Endothelial cell of umbilical vein (primary cell): ENCODE data around the gene AGBL5. TPM values are rescaled to one million over a fixed set of nuclear protein-coding genes. Genes with fewer than 3 reads are reported as not detected.

Source experiments
- BruUV-seq: library from RNA; stranded (reverse); fragments of 400-500 nt; replicated peaks from 2 replicates; lab custom pipeline; 2021; lab: Mats Ljungman, UMichigan
- CTCF ChIA-PET: fragments of 300-600, 350-600 bp; sonication (Branson Sonifier 250); formaldehyde crosslinking; loops from one replicate; lab custom pipeline; 2021; ENCODE audit warnings: antibody characterized with exemption, inconsistent platforms; lab: Charles Lee
- POLR2A ChIA-PET: fragments of 300-600, 350-600 bp; sonication (Branson Sonifier 250); formaldehyde crosslinking; loops from one replicate; lab custom pipeline; 2021; ENCODE audit warnings: antibody characterized with exemption, inconsistent platforms; lab: Charles Lee
- DNase-seq: peaks from one replicate; pipeline ENCODE4 v3.0.0-alpha.2; 2011; ENCODE audit warnings: low read depth, low spot score
- FAIRE-seq: peaks from 2 replicates; lab custom pipeline; 2011; peaks lifted over from hg19 to GRCh38; lab: Jason Lieb, UNC
- H2AFZ ChIP-seq: 2 replicates; pipeline ENCODE4 v1.6.0; 2012; ENCODE audit warnings: low read depth, low read length, control low read depth, inconsistent platforms
- H3K27ac ChIP-seq: 2 replicates; pipeline ENCODE4 v1.5.1; 2011; ENCODE audit warnings: low read depth, mild to moderate bottlenecking, control low read depth, low read length, moderate library complexity; ENCODE audit not compliant: insufficient read depth
- H3K27me3 ChIP-seq, 2 experiments: 2 replicates each; pipeline versions ENCODE4 v1.6.0 to v1.6.1; 2011; ENCODE audit warnings: low read length in 2 of 2, mixed read lengths in 1 of 2; ENCODE audit not compliant: control insufficient read depth in 2 of 2, insufficient read depth in 2 of 2
- H3K36me3 ChIP-seq, 2 experiments: 2 replicates in 1 of 2; 3 replicates in 1 of 2; pipeline ENCODE4 v1.5.1; 2011; ENCODE audit warnings: low read length in 2 of 2, mild to moderate bottlenecking in 1 of 2, moderate library complexity in 1 of 2; ENCODE audit not compliant: control insufficient read depth in 2 of 2, insufficient read depth in 2 of 2; ENCODE audit errors: extremely low read depth in 1 of 2
- H3K4me1 ChIP-seq: 3 replicates; pipeline ENCODE4 v1.5.1; 2011; ENCODE audit warnings: mild to moderate bottlenecking, low read length; ENCODE audit not compliant: control insufficient read depth, insufficient read depth; ENCODE audit errors: extremely low read depth
- H3K4me2 ChIP-seq: 2 replicates; pipeline ENCODE4 v1.6.1; 2011; ENCODE audit warnings: low read length, control low read depth, mixed read lengths; ENCODE audit not compliant: insufficient read depth
- H3K4me3 ChIP-seq, 3 experiments: fragments of 200-600 bp in 1 of 3; sonication (generic), shearing (Covaris generic) in 1 of 3; replicated peaks in 1 of 3; 2 replicates each; pipeline ENCODE4 v1.5.1; 2011 to 2016; ENCODE audit warnings: control low read depth in 3 of 3, low read length in 3 of 3, mild to moderate bottlenecking in 2 of 3, inconsistent platforms in 1 of 3, low read depth in 1 of 3, moderate library complexity in 1 of 3; ENCODE audit not compliant: insufficient read depth in 1 of 3
- H3K79me2 ChIP-seq: 2 replicates; pipeline ENCODE4 v1.6.0; 2012; ENCODE audit warnings: low read length, inconsistent platforms; ENCODE audit not compliant: control insufficient read depth, insufficient read depth
- H3K9ac ChIP-seq: replicated peaks from 2 replicates; pipeline ENCODE3; 2011; ENCODE audit warnings: low read length, control low read depth; ENCODE audit not compliant: insufficient read depth; ENCODE audit errors: extremely low read depth
- H3K9me1 ChIP-seq: replicated peaks from 3 replicates; pipeline ENCODE4 v1.6.0; 2011; ENCODE audit warnings: mild to moderate bottlenecking, low read length; ENCODE audit not compliant: control insufficient read depth, insufficient read depth; ENCODE audit errors: extremely low read depth
- H3K9me3 ChIP-seq: replicated peaks from 2 replicates; pipeline ENCODE4 v1.5.1; 2012; ENCODE audit warnings: low read length, inconsistent platforms; ENCODE audit not compliant: control insufficient read depth, insufficient read depth
- H4K20me1 ChIP-seq: replicated peaks from 2 replicates; pipeline ENCODE3; 2011; ENCODE audit warnings: mild to moderate bottlenecking, low read length; ENCODE audit not compliant: control insufficient read depth, insufficient read depth; ENCODE audit errors: extremely low read depth
- CTCF ChIP-seq, 2 donors: IDR thresholded peaks; 1 replicate in 1 of 2; 2 replicates in 1 of 2; pipeline ENCODE4 v1.5.1; 2011; ENCODE audit warnings: low read length in 2 of 2, mild to moderate bottlenecking in 2 of 2, moderate library complexity in 2 of 2, control low read depth in 1 of 2, inconsistent platforms in 1 of 2, low read depth in 1 of 2; ENCODE audit not compliant: insufficient read depth in 1 of 2; ENCODE audit errors: extremely low read depth in 1 of 2
- EZH2 ChIP-seq: IDR thresholded peaks from 2 replicates; pipeline ENCODE4 v1.6.1; 2012; ENCODE audit warnings: borderline replicate concordance, low read depth, mild to moderate bottlenecking, moderate library complexity, low read length, inconsistent platforms; ENCODE audit not compliant: severe bottlenecking
- FOS ChIP-seq: IDR thresholded peaks from 2 replicates; pipeline ENCODE4 v1.6.1; 2011; ENCODE audit warnings: mild to moderate bottlenecking, low read length, moderate library complexity, borderline replicate concordance; ENCODE audit not compliant: insufficient read depth
- GATA2 ChIP-seq: IDR thresholded peaks from 2 replicates; pipeline ENCODE4 v1.7.0; 2011; ENCODE audit warnings: low read depth, mild to moderate bottlenecking, moderate library complexity, mixed read lengths, low read length; ENCODE audit not compliant: insufficient read length, insufficient read depth
- JUN ChIP-seq: IDR thresholded peaks from 2 replicates; pipeline ENCODE4 v1.6.1; 2011; ENCODE audit warnings: borderline replicate concordance, low read depth; ENCODE audit not compliant: insufficient read length, insufficient read depth
- MYC ChIP-seq: IDR thresholded peaks from one replicate; pipeline ENCODE4 v1.6.1; 2011; ENCODE audit warnings: mild to moderate bottlenecking, low read depth, low read length
- POLR2A ChIP-seq: IDR thresholded peaks from 2 replicates; pipeline ENCODE4 v1.6.1; 2012; ENCODE audit warnings: low read depth, mild to moderate bottlenecking, control low read depth, low read length
- POLR2AphosphoS5 ChIP-seq: IDR thresholded peaks from 2 replicates; pipeline ENCODE4 v1.6.1; 2012; ENCODE audit warnings: low read depth, mild to moderate bottlenecking, control low read depth, low read length, moderate library complexity; ENCODE audit not compliant: insufficient read depth
- dilution Hi-C: fragments of 300-500 bp; cut with MboI; formaldehyde crosslinking; loops from one replicate; pipeline ENCODE4 v1.15.0; 2019; ENCODE audit warnings: low sequenced_read_pairs; ENCODE audit not compliant: extremely low pct_ligation_motif_present
- intact Hi-C: fragments of 100-400 bp; cut with micrococcal nuclease; formaldehyde crosslinking; loops from one replicate; pipeline ENCODE4 v1.10.0; 2022
- polyA plus RNA-seq, 4 experiments: library from polyadenylated mRNA; depleted of rRNA in 3 of 4; stranded (reverse) in 3 of 4; unstranded in 1 of 4; fragments of >200 nt; gene quantifications; 2 replicates each; pipeline versions ENCODE4 v1.2.1 to v1.2.3, GENCODE V29; 2011 to 2012; ENCODE audit warnings: missing spikeins in 1 of 4
- total RNA-seq: library from RNA; stranded (reverse); gene quantifications from 2 replicates; pipeline ENCODE4 v1.2.3, GENCODE V29; 2021
- TF ChIP-seq, protein P1 (sequence below): IDR thresholded peaks from 2 replicates; pipeline ENCODE4 v1.6.1; 2011; ENCODE audit not compliant: insufficient read depth, insufficient read length

Gene AGBL5
- total and polyA plus RNA-seq, 2 donors (not counting 3 experiments of a cell fraction or from before 2014, with no cell fraction given) = 28.2 to 41.9 TPM

- H3K79me2 ChIP-seq = no peaks in the 10 kb centered on the region
- H3K4me2 ChIP-seq = no peak overlapping the region
- H4K20me1 ChIP-seq = no peaks in the 10 kb centered on the region
- H3K9ac ChIP-seq = no peak overlapping the region
- no peaks in the 10 kb centered on the region for H3K9me1 ChIP-seq
- H2AFZ ChIP-seq = no peak overlapping the region
- no peaks in the 10 kb centered on the region for H3K27me3 ChIP-seq
- dilution Hi-C loops = no loop called here
- peaks cover 12% of the 10 kb centered on the region for H3K4me1 ChIP-seq
- H3K36me3 ChIP-seq = no peaks in the 10 kb centered on the region
- no peak overlapping the region for H3K4me3 ChIP-seq
- ChIA-PET CTCF (interaction anchor here (1.2 to 6.0 kb wide), 4 partner anchors 9 to 122 kb away, joined by 3 to 55 read pairs (median 33); partner anchors contain the start of genes AGBL5 and OST4), POLR2A (no interaction called here)
- DNase-seq (no peak), FAIRE-seq (no peak)
- intact Hi-C loops = no loop called here
- H3K9me3 ChIP-seq = no peaks in the 10 kb centered on the region
- BruUV-seq = TSS peak; percentile 22
- TF ChIP-seq EZH2 (no peak), POLR2A (no peak), FOS (no peak), GATA2 (no peak), CTCF (IDR thresholded peaks at IDR 0.05; ENCODE audit: extremely low read depth in 1 of 2, insufficient read depth in 1 of 2, low read depth in 1 of 2, low read length in 2 of 2) (no peak), JUN (no peak), MYC (no peak), POLR2AphosphoS5 (no peak)
- TF ChIP-seq, protein P1, sequence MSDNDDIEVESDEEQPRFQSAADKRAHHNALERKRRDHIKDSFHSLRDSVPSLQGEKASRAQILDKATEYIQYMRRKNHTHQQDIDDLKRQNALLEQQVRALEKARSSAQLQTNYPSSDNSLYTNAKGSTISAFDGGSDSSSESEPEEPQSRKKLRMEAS = no peak
- H3K27ac ChIP-seq = no peak overlapping the region
Measured at GRCh38 chr2:27083410-27084296, 32.2 kb downstream of the AGBL5 start.
